HEK293 (cell line): ENCODE results near the gene IBA57.

Experiments used
- CTCF ChIA-PET: fragments of 350-600 bp; formaldehyde crosslinking; extraction: SDS; loops from one replicate; lab custom pipeline; 2021; ENCODE audit warnings: antibody characterized with exemption; lab: Yijun Ruan, JAX
- POLR2A ChIA-PET: fragments of 300-600 bp; formaldehyde crosslinking; extraction: SDS; loops from one replicate; lab custom pipeline; 2020; ENCODE audit warnings: antibody characterized with exemption, inconsistent platforms; lab: Yijun Ruan, JAX
- H3K27ac ChIP-seq: fragments of 200-500 bp; sonication (Bioruptor generic); 2 replicates; pipeline ENCODE4 v1.5.1; 2014; ENCODE audit warnings: low read depth, low read length, control low read depth, inconsistent platforms; ENCODE audit errors: extremely low read depth
- H3K36me3 ChIP-seq, 2 experiments: fragments of 200-500 bp in 1 of 2; sonication (Bioruptor generic) in 1 of 2; 1 replicate in 1 of 2; 2 replicates in 1 of 2; pipeline ENCODE4 v1.5.1; 2014 to 2017; ENCODE audit warnings: inconsistent platforms in 2 of 2, low read length in 2 of 2; ENCODE audit not compliant: control insufficient read depth in 2 of 2, insufficient read depth in 1 of 2
- H3K4me1 ChIP-seq: fragments of 200-500 bp; sonication (Bioruptor generic); 2 replicates; pipeline ENCODE4 v1.5.1; 2014; ENCODE audit warnings: mild to moderate bottlenecking, low read length, inconsistent platforms; ENCODE audit not compliant: control insufficient read depth, insufficient read depth
- H3K4me3 ChIP-seq: 2 replicates; pipeline ENCODE4 v1.5.1; 2011; ENCODE audit warnings: low read depth, mild to moderate bottlenecking, control low read depth, low read length, moderate library complexity
- H3K9me3 ChIP-seq: fragments of 200-500 bp; sonication (Bioruptor generic); 2 replicates; pipeline ENCODE4 v1.5.1; 2014; ENCODE audit warnings: low read depth, low read length, inconsistent platforms; ENCODE audit not compliant: control insufficient read depth, insufficient read depth
- GLIS2 ChIP-seq: fragments of 450-650 bp; formaldehyde crosslinking; IDR thresholded peaks from 2 replicates; pipeline ENCODE4 v1.5.1; 2016; ENCODE audit warnings: missing biosample characterization, missing genetic modification characterization
- IKZF3 ChIP-seq: fragments of 450-650 bp; IDR thresholded peaks from 2 replicates; pipeline ENCODE4 v1.5.0; 2018; ENCODE audit warnings: missing biosample characterization, mild to moderate bottlenecking, missing genetic modification characterization, moderate library complexity
- KLF17 ChIP-seq: fragments of 450-650 bp; formaldehyde crosslinking; IDR thresholded peaks from 2 replicates; pipeline ENCODE4 v1.5.1; 2016; ENCODE audit warnings: missing biosample characterization, missing genetic modification characterization
- MYNN ChIP-seq: fragments of 450-650 bp; formaldehyde crosslinking; IDR thresholded peaks from 2 replicates; pipeline ENCODE4 v1.5.1; 2016; ENCODE audit warnings: missing biosample characterization, missing genetic modification characterization, borderline replicate concordance
- OVOL3 ChIP-seq: fragments of 450-650 bp; formaldehyde crosslinking; IDR thresholded peaks from 2 replicates; pipeline ENCODE4 v1.5.1; 2016; ENCODE audit warnings: missing biosample characterization, missing genetic modification characterization
- PBX3 ChIP-seq: sonication (generic); formaldehyde crosslinking; IDR thresholded peaks from 2 replicates; pipeline ENCODE4 v1.8.1; 2022; ENCODE audit warnings: mild to moderate bottlenecking, moderate library complexity, missing genetic modification reagents
- REPIN1 ChIP-seq: fragments of 450-650 bp; formaldehyde crosslinking; IDR thresholded peaks from 2 replicates; pipeline ENCODE4 v1.5.1; 2017; ENCODE audit warnings: missing biosample characterization, missing genetic modification characterization, low read depth
- SETDB1 ChIP-seq: IDR thresholded peaks from one replicate; pipeline ENCODE4 v1.6.1; 2017; ENCODE audit warnings: mild to moderate bottlenecking, low read length, moderate library complexity, mixed read lengths; ENCODE audit not compliant: insufficient read length
- SP3 ChIP-seq: fragments of 450-650 bp; formaldehyde crosslinking; IDR thresholded peaks from 2 replicates; pipeline ENCODE4 v1.5.1; 2016; ENCODE audit warnings: missing biosample characterization, missing genetic modification characterization
- WT1 ChIP-seq: fragments of 450-650 bp; formaldehyde crosslinking; IDR thresholded peaks from 2 replicates; pipeline ENCODE4 v1.5.1; 2016; ENCODE audit warnings: missing biosample characterization, missing genetic modification characterization
- ZBTB21 ChIP-seq: fragments of 450-650 bp; formaldehyde crosslinking; IDR thresholded peaks from 2 replicates; pipeline ENCODE4 v1.5.1; 2017; ENCODE audit warnings: missing biosample characterization, missing genetic modification characterization
- ZFP41 ChIP-seq: fragments of 450-650 bp; formaldehyde crosslinking; IDR thresholded peaks from 2 replicates; pipeline ENCODE4 v1.5.1; 2016; ENCODE audit warnings: missing biosample characterization, missing genetic modification characterization, borderline replicate concordance
- ZNF10 ChIP-seq: fragments of 450-650 bp; formaldehyde crosslinking; IDR thresholded peaks from 2 replicates; pipeline ENCODE4 v1.5.1; 2017; ENCODE audit warnings: missing biosample characterization, missing genetic modification characterization
- ZNF155 ChIP-seq: fragments of 450-650 bp; formaldehyde crosslinking; IDR thresholded peaks from 2 replicates; pipeline ENCODE4 v1.5.1; 2016; ENCODE audit warnings: missing biosample characterization, missing genetic modification characterization
- ZNF239 ChIP-seq: fragments of 450-650 bp; formaldehyde crosslinking; IDR thresholded peaks from 2 replicates; pipeline ENCODE4 v1.5.1; 2016; ENCODE audit warnings: missing biosample characterization, missing genetic modification characterization
- ZNF350 ChIP-seq: fragments of 450-650 bp; formaldehyde crosslinking; IDR thresholded peaks from 2 replicates; pipeline ENCODE4 v1.5.0; 2017; ENCODE audit warnings: missing biosample characterization, mild to moderate bottlenecking, missing genetic modification characterization
- ZNF394 ChIP-seq: fragments of 450-650 bp; formaldehyde crosslinking; IDR thresholded peaks from 2 replicates; pipeline ENCODE4 v1.5.1; 2016; ENCODE audit warnings: missing biosample characterization, missing genetic modification characterization, mild to moderate bottlenecking, moderate library complexity, borderline replicate concordance
- ZNF48 ChIP-seq: fragments of 450-650 bp; formaldehyde crosslinking; IDR thresholded peaks from 2 replicates; pipeline ENCODE4 v1.5.1; 2016; ENCODE audit warnings: missing biosample characterization, missing genetic modification characterization
- ZNF510 ChIP-seq: fragments of 450-650 bp; formaldehyde crosslinking; IDR thresholded peaks from 2 replicates; pipeline ENCODE4 v1.5.1; 2018; ENCODE audit warnings: mild to moderate bottlenecking, missing genetic modification characterization, missing biosample characterization; ENCODE audit not compliant: insufficient replicate concordance
- ZNF529 ChIP-seq: fragments of 450-650 bp; formaldehyde crosslinking; IDR thresholded peaks from 2 replicates; pipeline ENCODE4 v1.5.1; 2017; ENCODE audit warnings: missing genetic modification characterization, missing biosample characterization; ENCODE audit not compliant: insufficient replicate concordance
- ZNF555 ChIP-seq: fragments of 450-650 bp; formaldehyde crosslinking; conservative IDR thresholded peaks from 2 replicates; pipeline ENCODE4 v1.5.1; 2017; ENCODE audit warnings: missing biosample characterization, mild to moderate bottlenecking, missing genetic modification characterization, inconsistent platforms
- ZNF701 ChIP-seq: fragments of 450-650 bp; formaldehyde crosslinking; IDR thresholded peaks from 2 replicates; pipeline ENCODE4 v1.5.1; 2016; ENCODE audit warnings: missing biosample characterization, missing genetic modification characterization
- ZSCAN16 ChIP-seq: fragments of 450-650 bp; formaldehyde crosslinking; IDR thresholded peaks from 2 replicates; pipeline ENCODE4 v1.5.1; 2016; ENCODE audit warnings: missing biosample characterization, missing genetic modification characterization
- TF ChIP-seq, protein P1 (sequence below): fragments of 450-650 bp; IDR thresholded peaks from 2 replicates; pipeline ENCODE4 v1.5.1; 2018; ENCODE audit warnings: missing biosample characterization, missing genetic modification characterization
- TF ChIP-seq, protein P2 (sequence below): fragments of 450-650 bp; formaldehyde crosslinking; IDR thresholded peaks from 2 replicates; pipeline ENCODE4 v1.5.1; 2016; ENCODE audit warnings: missing biosample characterization, missing genetic modification characterization, low read depth

Gene IBA57

DNA sequence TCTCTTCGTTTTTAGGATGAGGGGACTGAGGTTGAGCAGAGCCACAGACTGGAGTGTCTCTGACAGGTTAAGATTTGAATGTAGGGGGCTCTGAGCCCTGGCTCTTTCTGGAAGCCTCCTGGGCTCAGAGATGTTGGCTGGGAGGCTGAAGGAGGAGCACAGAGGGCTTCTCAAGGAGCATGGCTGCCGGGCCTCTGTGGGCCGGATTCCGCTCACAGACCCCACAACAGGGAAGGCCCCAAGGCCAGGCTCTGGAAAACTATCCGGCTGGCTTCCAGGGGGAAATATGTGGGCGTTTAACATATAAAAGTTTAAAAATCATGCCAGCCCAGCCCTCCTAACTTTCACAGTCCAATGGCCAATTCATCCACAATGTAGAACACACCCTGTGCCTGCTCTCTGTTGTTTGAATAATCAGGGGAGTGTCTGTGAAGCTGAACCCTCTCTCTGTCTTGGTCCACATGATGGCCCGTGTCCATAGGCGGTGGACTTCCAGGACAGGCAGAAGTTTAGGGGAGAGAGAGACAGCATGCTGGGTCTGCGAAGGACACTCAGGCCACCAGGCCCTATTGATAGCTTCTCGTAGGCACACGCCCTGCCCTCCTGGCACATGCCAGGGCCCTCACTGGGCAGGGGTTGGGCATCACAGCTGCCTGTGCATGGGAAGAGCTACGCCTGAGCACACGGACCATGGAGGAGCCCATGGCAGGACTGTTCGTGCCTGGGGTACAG lies 53.1 kb downstream of the IBA57 start (continued):
- TF ChIP-seq ZNF48 (no peak), ZNF10 (tag by site-specific recombination) (no peak), ZBTB21 (tag by site-specific recombination) (no peak), OVOL3 (no peak), ZNF239 (tag by site-specific recombination) (no peak), ZNF155 (tag by site-specific recombination) (no peak)

DNA sequence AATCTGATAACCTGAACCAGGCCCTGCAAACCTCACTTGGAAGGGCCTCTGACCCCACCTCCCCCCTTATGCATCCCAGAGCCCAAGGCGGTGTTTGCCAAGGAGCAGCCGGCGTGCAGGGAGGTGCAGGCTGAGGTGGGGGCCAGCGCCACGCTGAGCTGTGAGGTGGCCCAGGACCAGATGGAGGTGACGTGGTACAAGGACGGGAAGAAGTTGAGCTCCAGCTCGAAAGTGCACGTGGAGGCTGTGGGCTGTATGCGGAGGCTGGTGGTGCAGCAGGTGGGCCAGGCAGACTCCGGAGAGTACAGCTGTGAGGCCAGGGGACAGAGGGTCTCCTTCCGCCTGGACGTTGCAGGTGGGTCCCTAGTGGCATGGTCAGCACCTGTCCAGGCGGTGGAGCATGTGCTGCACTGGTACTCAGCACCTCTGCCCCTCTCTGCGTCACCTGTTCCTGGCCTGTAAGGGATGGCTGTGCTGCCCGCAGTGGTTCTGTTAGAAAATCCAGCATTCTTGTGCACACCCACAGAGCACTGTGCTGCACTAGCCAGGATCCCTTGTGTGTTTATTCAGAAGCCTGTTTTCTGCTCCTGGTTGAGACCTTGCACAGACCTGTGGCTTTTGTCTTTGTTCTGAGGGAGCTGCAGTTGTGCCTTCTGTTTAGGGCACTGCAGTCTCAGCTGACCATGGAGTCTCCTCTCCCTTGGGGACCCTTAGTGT lies 53.8 kb downstream of the IBA57 start:
- Histone ChIP-seq H3K4me1 (no peaks in the 10 kb centered on the region), H3K36me3 (peaks cover 3 to 27% of the 10 kb centered on the region in 2 experiments; a peak in 2 of 3 replicates), H3K27ac (no peak overlapping the region), H3K4me3 (no peak overlapping the region), H3K9me3 (no peaks in the 10 kb centered on the region)
- no peak for TF ChIP-seq MYNN (tag by site-specific recombination)
- TF ChIP-seq ZNF555 (tag by site-specific recombination), result no peak
- no peak for TF ChIP-seq GLIS2 (tag by site-specific recombination)
- TF ChIP-seq SETDB1, result no peak
- ChIA-PET POLR2A (no interaction called here), CTCF (interaction anchor here (0.6 kb wide), 1 partner anchor 216 kb away, joined by 3 read pairs; no protein-coding TSS in a partner anchor)

- ChIA-PET POLR2A (no interaction called here), CTCF (no interaction called here)
- Histone ChIP-seq H3K4me1 (no peaks in the 10 kb centered on the region), H3K4me3 (no peak overlapping the region), H3K9me3 (no peaks in the 10 kb centered on the region), H3K36me3 (peaks cover 3 to 35% of the 10 kb centered on the region in 2 experiments), H3K27ac (no peak overlapping the region)
- TF ChIP-seq ZNF701 (tag by site-specific recombination) (no peak), PBX3 (no peak), ZNF510 (tag by site-specific recombination) (no peak), IKZF3 (tag by site-specific recombination) (no peak), ZFP41 (no peak), REPIN1 (no peak), ZNF350 (tag by site-specific recombination) (no peak), ZNF394 (tag by site-specific recombination) (no peak), SP3 (tag by site-specific recombination) (no peak), KLF17 (tag by site-specific recombination) (no peak), ZNF529 (tag by site-specific recombination) (no peak), ZSCAN16 (no peak), WT1 (no peak)
- TF ChIP-seq, protein P1, sequence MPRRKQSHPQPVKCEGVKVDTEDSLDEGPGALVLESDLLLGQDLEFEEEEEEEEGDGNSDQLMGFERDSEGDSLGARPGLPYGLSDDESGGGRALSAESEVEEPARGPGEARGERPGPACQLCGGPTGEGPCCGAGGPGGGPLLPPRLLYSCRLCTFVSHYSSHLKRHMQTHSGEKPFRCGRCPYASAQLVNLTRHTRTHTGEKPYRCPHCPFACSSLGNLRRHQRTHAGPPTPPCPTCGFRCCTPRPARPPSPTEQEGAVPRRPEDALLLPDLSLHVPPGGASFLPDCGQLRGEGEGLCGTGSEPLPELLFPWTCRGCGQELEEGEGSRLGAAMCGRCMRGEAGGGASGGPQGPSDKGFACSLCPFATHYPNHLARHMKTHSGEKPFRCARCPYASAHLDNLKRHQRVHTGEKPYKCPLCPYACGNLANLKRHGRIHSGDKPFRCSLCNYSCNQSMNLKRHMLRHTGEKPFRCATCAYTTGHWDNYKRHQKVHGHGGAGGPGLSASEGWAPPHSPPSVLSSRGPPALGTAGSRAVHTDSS (tag by site-specific recombination), result no peak
- TF ChIP-seq, protein P2, sequence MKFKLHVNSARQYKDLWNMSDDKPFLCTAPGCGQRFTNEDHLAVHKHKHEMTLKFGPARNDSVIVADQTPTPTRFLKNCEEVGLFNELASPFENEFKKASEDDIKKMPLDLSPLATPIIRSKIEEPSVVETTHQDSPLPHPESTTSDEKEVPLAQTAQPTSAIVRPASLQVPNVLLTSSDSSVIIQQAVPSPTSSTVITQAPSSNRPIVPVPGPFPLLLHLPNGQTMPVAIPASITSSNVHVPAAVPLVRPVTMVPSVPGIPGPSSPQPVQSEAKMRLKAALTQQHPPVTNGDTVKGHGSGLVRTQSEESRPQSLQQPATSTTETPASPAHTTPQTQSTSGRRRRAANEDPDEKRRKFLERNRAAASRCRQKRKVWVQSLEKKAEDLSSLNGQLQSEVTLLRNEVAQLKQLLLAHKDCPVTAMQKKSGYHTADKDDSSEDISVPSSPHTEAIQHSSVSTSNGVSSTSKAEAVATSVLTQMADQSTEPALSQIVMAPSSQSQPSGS (tag by site-specific recombination), result no peak
Observed at GRCh38 chr1:228219962-228220780, 54.6 kb downstream of the IBA57 start.
